Measurements from ENCODE around the gene ELAVL1.

Gene ELAVL1

GRCh38 chr19:7955696-7956095 lies 49.7 kb downstream of the ELAVL1 start:
- no peak for DNase-seq (ENCODE audit: low read depth, low spot score)
- TF ChIP-seq, protein P1, sequence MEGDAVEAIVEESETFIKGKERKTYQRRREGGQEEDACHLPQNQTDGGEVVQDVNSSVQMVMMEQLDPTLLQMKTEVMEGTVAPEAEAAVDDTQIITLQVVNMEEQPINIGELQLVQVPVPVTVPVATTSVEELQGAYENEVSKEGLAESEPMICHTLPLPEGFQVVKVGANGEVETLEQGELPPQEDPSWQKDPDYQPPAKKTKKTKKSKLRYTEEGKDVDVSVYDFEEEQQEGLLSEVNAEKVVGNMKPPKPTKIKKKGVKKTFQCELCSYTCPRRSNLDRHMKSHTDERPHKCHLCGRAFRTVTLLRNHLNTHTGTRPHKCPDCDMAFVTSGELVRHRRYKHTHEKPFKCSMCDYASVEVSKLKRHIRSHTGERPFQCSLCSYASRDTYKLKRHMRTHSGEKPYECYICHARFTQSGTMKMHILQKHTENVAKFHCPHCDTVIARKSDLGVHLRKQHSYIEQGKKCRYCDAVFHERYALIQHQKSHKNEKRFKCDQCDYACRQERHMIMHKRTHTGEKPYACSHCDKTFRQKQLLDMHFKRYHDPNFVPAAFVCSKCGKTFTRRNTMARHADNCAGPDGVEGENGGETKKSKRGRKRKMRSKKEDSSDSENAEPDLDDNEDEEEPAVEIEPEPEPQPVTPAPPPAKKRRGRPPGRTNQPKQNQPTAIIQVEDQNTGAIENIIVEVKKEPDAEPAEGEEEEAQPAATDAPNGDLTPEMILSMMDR (IDR thresholded peaks at IDR 0.05; ENCODE audit: insufficient read depth, low read length, missing control alignments) = no peak
- POLR2A ChIA-PET = interaction anchor here (0.9 kb wide), 1 partner anchor 12 kb away, joined by 4 read pairs; the partner anchor contains the start of gene TIMM44
- no peak overlapping the region for H3K4me3 ChIP-seq (ENCODE audit: low read depth, low read length)
- CTCF ChIA-PET = interaction anchor here (1.8 to 5.7 kb wide), 3 partner anchors 11 to 15 kb away, joined by 6 to 55 read pairs (median 34); partner anchors contain the start of gene TIMM44

- CTCF ChIA-PET = interaction anchor here (0.9 to 5.7 kb wide), 4 partner anchors 9 to 48 kb away, joined by 4 to 55 read pairs (median 19); partner anchors contain the start of gene TIMM44
- POLR2A ChIA-PET = no interaction called here
Measured at GRCh38 chr19:7953576-7953975, 51.9 kb downstream of the ELAVL1 start.

DNA sequence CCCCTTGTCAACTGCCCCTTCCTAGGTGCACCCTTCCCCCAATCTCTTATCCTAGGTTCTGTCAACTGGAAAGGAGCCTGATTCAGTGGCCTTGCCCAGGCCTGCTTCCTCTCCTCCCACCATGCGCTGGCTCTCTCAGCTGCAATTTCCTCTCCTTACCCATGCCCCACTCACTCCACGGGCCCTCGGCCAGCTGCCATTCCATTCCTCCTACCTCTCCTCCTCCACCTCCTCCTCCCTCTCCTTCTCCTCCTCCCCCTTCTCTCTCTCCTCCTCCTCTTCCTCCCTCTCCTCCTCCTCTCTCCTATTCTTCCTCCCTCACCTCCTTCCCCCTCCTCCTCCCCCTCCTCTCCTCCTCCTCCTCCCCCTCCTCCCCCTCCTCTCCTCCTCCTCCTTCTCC lies 52.4 kb downstream of the ELAVL1 start:
- POLR2A ChIA-PET = interaction anchor here (0.8 kb wide), 1 partner anchor 9 kb away, joined by 4 read pairs; no protein-coding TSS in a partner anchor
- TF ChIP-seq, protein P1 (IDR thresholded peaks at IDR 0.05; ENCODE audit: insufficient read depth, low read length, missing control alignments) = no peak
- CTCF ChIA-PET = interaction anchor here (1.1 to 5.7 kb wide), 3 partner anchors 9 to 49 kb away, joined by 4 to 55 read pairs (median 34); partner anchors contain the start of gene TIMM44
- H3K4me3 ChIP-seq (ENCODE audit: low read depth, low read length) = no peak overlapping the region
- no peak for DNase-seq (ENCODE audit: low read depth, low spot score)

More at GRCh38 chr19:7953576-7953975, 51.9 kb downstream of the ELAVL1 start:
- DNase-seq (ENCODE audit: low read depth, low spot score) = no peak
- no peak overlapping the region for H3K4me3 ChIP-seq (ENCODE audit: low read depth, low read length)
- TF ChIP-seq, protein P1 (IDR thresholded peaks at IDR 0.05; ENCODE audit: insufficient read depth, low read length, missing control alignments) = no peak

DNA sequence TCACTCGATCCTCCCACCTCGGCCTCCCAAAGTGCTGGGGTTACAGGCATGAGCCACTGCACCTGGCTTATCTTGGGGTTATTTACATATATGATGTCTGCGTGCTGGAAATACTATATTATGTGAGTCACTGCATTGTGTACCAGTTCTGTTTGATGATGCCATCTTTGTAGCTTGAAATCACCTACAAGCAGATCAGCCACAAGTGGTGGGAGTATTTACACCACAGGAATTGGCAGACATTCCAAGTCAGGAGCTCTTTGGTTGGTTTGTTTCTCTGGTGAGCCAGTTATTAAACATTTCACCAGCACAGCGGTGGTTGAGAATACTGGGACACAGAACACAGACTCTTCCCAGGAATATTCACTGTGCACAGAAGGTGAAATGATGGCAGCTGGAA lies 57.5 kb downstream of the ELAVL1 start:
- ChIA-PET CTCF (interaction anchor here (0.9 to 1.6 kb wide), 3 partner anchors 19 to 54 kb away, joined by 3 to 7 read pairs (median 3); no protein-coding TSS in a partner anchor), POLR2A (no interaction called here)
- no peak overlapping the region for H3K4me3 ChIP-seq (ENCODE audit: low read depth, low read length)
- no peak for DNase-seq (ENCODE audit: low read depth, low spot score)
- TF ChIP-seq, protein P1 (IDR thresholded peaks at IDR 0.05; ENCODE audit: insufficient read depth, low read length, missing control alignments) = no peak

- ChIA-PET CTCF (interaction anchor here (0.7 to 6.0 kb wide), 40 partner anchors 9 to 397 kb away, joined by 3 to 160 read pairs (median 7); partner anchors contain the start of genes CTXN1, ELAVL1, MAP2K7 and SNAPC2), POLR2A (interaction anchor here (0.6 to 2.2 kb wide), 9 partner anchors 8 to 61 kb away, joined by 3 to 10 read pairs (median 4); partner anchors contain the start of genes ELAVL1 and SNAPC2)
- TF ChIP-seq, protein P1 (IDR thresholded peaks at IDR 0.05; ENCODE audit: insufficient read depth, low read length, missing control alignments) = peak; percentile 70
- H3K4me3 ChIP-seq (ENCODE audit: low read depth, low read length) = peak overlapping the region; percentile 60
- DNase-seq (ENCODE audit: low read depth, low spot score) = peak; percentile 65
Measured at GRCh38 chr19:7944177-7944761, 61.2 kb downstream of the ELAVL1 start.

Data from AG04449 (cell line).